Sigmoid colon (tissue), 4 donors: ENCODE results near the gene PLEKHG4B.

Experiments
- CTCF ChIP-seq, 4 experiments: fragments of 450-650 bp in 3 of 4; fragments of 200-600 bp in 1 of 4; IDR thresholded peaks; one replicate each; pipeline ENCODE4 v1.5.1; 2016 to 2019; ENCODE audit warnings: antibody characterized with exemption in 4 of 4, mild to moderate bottlenecking in 3 of 4, moderate library complexity in 2 of 4
- EP300 ChIP-seq, 4 donors: sonication (generic); formaldehyde crosslinking; IDR thresholded peaks; one replicate each; pipeline ENCODE4 v1.6.1; 2017; ENCODE audit warnings: antibody characterized with exemption in 4 of 4
- POLR2A ChIP-seq, 2 donors: fragments of 450-650 bp; IDR thresholded peaks; one replicate each; pipeline ENCODE4 v1.6.1; 2016; ENCODE audit warnings: antibody characterized with exemption in 2 of 2, mild to moderate bottlenecking in 2 of 2, moderate library complexity in 2 of 2

GRCh38 chr5:78805-79149, 13.2 kb upstream of the PLEKHG4B start:
- no peak for TF ChIP-seq CTCF (IDR thresholded peaks at IDR 0.05)
- no peak for TF ChIP-seq POLR2A (IDR thresholded peaks at IDR 0.05)
- TF ChIP-seq EP300 (IDR thresholded peaks at IDR 0.05), result no peak
